ENCODE measurements around the gene KCTD2. TPM values are rescaled to one million over a fixed set of nuclear protein-coding genes. Genes with fewer than 3 reads are reported as not detected.

Gene KCTD2
- total and polyA plus RNA-seq, 2 of the 13 experiments (the other 11 are each of a cell fraction or from before 2014, with no cell fraction given): 28.3 to 32.6 TPM

DNA sequence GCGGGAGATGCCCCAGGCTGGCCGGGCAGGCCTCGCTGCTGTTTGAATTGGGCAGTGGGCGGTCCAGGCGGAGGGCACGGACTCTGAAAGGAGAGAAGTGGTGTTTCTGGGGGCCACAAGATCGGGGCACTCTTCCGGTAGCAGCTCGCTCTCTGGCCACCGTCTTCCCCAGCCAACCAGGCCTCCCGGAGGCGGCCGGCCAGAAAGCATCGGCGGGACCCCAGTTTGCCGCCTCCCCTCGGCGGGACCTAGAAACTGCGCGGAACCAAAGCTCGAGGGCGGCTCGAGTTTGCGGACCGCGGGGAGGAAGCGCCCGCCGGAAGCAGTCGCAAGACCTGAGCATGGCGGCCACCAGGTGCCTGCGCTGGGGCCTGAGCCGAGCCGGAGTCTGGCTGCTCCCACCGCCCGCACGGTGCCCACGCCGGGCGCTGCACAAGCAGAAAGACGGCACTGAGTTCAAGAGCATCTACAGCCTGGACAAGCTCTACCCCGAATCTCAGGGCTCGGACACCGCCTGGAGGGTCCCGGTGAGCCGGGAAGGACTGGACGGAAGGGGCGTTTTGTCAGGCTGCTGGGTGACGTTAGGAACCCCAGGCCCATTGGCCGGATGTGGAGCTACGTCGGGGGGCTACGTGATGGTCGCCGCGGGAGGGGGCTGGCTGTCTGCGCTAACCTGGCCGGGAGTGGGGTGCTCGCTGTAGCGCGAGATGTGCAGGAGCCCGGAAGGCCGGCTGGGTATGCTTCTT, 34.5 kb upstream of the KCTD2 start, which contains the start of gene MRPL58 (continued):
- TF ChIP-seq, protein P1, sequence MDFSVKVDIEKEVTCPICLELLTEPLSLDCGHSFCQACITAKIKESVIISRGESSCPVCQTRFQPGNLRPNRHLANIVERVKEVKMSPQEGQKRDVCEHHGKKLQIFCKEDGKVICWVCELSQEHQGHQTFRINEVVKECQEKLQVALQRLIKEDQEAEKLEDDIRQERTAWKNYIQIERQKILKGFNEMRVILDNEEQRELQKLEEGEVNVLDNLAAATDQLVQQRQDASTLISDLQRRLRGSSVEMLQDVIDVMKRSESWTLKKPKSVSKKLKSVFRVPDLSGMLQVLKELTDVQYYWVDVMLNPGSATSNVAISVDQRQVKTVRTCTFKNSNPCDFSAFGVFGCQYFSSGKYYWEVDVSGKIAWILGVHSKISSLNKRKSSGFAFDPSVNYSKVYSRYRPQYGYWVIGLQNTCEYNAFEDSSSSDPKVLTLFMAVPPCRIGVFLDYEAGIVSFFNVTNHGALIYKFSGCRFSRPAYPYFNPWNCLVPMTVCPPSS (IDR thresholded peaks at IDR 0.05): no peak
- TF ChIP-seq, protein P2, sequence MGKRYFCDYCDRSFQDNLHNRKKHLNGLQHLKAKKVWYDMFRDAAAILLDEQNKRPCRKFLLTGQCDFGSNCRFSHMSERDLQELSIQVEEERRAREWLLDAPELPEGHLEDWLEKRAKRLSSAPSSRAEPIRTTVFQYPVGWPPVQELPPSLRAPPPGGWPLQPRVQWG (CRISPR knock-in tag; IDR thresholded peaks at IDR 0.05; ENCODE audit: borderline replicate concordance, low read depth): no peak
- TF ChIP-seq, protein P3, sequence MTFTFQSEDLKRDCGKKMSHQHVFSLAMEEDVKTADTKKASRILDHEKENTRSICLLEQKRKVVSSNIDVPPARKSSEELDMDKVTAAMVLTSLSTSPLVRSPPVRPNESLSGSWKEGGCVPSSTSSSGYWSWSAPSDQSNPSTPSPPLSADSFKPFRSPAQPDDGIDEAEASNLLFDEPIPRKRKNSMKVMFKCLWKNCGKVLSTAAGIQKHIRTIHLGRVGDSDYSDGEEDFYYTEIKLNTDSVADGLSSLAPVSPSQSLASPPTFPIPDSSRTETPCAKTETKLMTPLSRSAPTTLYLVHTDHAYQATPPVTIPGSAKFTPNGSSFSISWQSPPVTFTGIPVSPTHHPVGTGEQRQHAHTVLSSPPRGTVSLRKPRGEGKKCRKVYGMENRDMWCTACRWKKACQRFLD (CRISPR knock-in tag; IDR thresholded peaks at IDR 0.05; ENCODE audit: borderline replicate concordance): peak; percentile 96
- peak; percentile 94 for TF ChIP-seq ZNF83 (CRISPR knock-in tag; IDR thresholded peaks at IDR 0.05; ENCODE audit: borderline replicate concordance)
- TF ChIP-seq ARID2 (CRISPR knock-in tag; IDR thresholded peaks at IDR 0.05; ENCODE audit: borderline replicate concordance): no peak
- peak; percentile 98 for TF ChIP-seq HOXA5 (CRISPR knock-in tag; IDR thresholded peaks at IDR 0.05)
- TF ChIP-seq NFRKB (IDR thresholded peaks at IDR 0.05): no peak
- TF ChIP-seq, protein P4, sequence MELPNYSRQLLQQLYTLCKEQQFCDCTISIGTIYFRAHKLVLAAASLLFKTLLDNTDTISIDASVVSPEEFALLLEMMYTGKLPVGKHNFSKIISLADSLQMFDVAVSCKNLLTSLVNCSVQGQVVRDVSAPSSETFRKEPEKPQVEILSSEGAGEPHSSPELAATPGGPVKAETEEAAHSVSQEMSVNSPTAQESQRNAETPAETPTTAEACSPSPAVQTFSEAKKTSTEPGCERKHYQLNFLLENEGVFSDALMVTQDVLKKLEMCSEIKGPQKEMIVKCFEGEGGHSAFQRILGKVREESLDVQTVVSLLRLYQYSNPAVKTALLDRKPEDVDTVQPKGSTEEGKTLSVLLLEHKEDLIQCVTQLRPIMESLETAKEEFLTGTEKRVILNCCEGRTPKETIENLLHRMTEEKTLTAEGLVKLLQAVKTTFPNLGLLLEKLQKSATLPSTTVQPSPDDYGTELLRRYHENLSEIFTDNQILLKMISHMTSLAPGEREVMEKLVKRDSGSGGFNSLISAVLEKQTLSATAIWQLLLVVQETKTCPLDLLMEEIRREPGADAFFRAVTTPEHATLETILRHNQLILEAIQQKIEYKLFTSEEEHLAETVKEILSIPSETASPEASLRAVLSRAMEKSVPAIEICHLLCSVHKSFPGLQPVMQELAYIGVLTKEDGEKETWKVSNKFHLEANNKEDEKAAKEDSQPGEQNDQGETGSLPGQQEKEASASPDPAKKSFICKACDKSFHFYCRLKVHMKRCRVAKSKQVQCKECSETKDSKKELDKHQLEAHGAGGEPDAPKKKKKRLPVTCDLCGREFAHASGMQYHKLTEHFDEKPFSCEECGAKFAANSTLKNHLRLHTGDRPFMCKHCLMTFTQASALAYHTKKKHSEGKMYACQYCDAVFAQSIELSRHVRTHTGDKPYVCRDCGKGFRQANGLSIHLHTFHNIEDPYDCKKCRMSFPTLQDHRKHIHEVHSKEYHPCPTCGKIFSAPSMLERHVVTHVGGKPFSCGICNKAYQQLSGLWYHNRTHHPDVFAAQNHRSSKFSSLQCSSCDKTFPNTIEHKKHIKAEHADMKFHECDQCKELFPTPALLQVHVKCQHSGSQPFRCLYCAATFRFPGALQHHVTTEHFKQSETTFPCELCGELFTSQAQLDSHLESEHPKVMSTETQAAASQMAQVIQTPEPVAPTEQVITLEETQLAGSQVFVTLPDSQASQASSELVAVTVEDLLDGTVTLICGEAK (IDR thresholded peaks at IDR 0.05): peak; percentile 89
- TF ChIP-seq, protein P4 (CRISPR knock-in tag; IDR thresholded peaks at IDR 0.05): peak; percentile 92
- TF ChIP-seq FOXO1 (CRISPR knock-in tag; IDR thresholded peaks at IDR 0.05): peak; percentile 91
- TF ChIP-seq, protein P5, sequence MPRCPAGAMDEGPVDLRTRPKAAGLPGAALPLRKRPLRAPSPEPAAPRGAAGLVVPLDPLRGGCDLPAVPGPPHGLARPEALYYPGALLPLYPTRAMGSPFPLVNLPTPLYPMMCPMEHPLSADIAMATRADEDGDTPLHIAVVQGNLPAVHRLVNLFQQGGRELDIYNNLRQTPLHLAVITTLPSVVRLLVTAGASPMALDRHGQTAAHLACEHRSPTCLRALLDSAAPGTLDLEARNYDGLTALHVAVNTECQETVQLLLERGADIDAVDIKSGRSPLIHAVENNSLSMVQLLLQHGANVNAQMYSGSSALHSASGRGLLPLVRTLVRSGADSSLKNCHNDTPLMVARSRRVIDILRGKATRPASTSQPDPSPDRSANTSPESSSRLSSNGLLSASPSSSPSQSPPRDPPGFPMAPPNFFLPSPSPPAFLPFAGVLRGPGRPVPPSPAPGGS (CRISPR knock-in tag; IDR thresholded peaks at IDR 0.05): peak; percentile 60; the same call in 1 of the 2 replicates
- TF ChIP-seq, protein P6, sequence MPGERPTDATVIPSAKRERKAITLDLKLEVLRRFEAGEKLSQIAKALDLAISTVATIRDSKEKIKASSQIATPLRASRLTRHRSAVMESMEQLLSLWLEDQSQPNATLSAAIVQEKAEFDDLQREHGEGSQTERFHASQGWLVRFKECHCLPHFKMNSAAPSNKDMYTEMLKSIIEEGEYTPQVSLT (CRISPR knock-in tag; IDR thresholded peaks at IDR 0.05; ENCODE audit: borderline replicate concordance, low read depth): no peak
- peak; percentile 95; the same call in 1 of the 2 replicates for TF ChIP-seq ZSCAN20 (CRISPR knock-in tag; IDR thresholded peaks at IDR 0.05; ENCODE audit: borderline replicate concordance)
- no peak for TF ChIP-seq NBN (conservative IDR thresholded peaks at IDR 0.05)
- TF ChIP-seq ZNF460 (CRISPR knock-in tag; IDR thresholded peaks at IDR 0.05; ENCODE audit: borderline replicate concordance): peak; percentile 74; the same call in 1 of the 2 replicates

Data from HepG2 (cell line).